HK-2 (cell line): ENCODE measurements around the gene SNX13.

Experiments
- DNase-seq: peaks from one replicate; pipeline ENCODE4 v3.0.0-alpha.2; 2018; ENCODE audit not compliant: unreplicated experiment

Gene SNX13

DNA sequence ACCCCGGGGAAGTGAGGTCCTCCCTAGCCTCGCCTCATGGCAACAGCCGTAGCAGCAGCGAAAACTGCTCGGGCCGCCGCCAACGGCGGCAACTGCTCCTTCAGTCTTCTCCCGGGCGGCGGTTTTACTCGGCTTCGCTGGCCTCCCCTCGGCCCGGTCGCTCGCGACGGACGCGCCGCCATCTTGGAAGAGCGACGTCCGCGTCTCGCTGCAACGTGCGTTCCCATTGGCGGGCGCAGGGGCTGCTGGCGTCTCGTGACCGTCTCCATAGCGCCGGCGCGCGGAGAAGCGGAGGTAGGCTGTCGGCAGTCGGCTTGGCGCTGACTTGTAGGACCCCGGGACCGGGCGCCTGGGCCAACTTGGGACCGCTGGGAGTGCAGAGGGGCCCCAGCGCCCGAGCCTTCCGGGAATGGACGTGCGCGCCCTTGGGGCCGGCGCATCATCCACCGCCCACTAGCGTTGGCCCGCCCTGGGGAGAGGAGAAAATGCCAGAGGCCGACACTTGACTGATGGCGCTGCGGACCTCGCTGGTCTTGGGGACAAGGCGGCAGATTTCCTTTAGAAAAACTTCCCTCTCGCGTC is at the start of gene SNX13:
SNX13 (minus strand) TSS at position 193 of the 582 bp plus-strand sequence. CDS start 199 bp downstream, outside the sequence.
- DNase-seq = peak; percentile 95

DNA sequence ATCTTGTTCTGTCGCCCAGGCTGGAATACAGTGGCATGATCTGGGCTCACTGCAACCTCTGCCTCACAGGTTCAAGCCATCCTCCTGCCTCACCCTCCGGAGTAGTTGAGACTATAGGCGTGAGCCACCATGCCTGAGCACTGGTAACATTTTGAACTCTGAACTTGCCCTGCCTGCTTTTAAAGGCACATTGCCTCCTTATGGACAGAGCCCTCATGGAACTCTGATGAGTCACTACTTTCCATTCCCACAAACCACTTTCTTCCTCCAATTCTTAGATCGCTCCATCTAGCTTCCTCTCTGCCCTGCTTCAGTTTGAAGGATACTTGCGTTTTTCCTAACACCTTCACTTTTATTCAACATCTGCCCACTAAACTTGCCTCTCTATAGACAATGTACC is 49.3 kb upstream of the SNX13 start:
- DNase-seq = no peak

DNA sequence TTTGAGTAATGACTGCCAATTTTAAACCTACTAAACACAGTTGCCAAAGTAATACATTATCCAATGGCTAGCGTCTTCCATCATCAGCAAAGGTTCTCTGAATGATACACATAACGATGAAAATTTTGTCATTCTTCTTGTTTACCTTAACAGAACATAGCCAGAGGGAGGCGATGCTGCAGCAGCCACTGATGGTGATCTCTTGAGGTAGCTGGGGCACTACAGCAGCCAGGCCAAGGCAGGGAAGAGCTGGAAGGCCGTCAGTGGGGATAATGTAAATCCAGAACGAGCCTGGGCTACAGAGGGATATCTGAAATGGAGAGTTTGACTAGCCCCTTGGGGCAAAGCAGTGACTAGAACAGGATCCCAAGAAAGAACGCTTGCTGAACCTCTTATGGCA is 48.6 kb upstream of the SNX13 start:
- DNase-seq = no peak

GRCh38 chr7:17988141-17988540 is 47.8 kb upstream of the SNX13 start:
- DNase-seq = no peak

DNA sequence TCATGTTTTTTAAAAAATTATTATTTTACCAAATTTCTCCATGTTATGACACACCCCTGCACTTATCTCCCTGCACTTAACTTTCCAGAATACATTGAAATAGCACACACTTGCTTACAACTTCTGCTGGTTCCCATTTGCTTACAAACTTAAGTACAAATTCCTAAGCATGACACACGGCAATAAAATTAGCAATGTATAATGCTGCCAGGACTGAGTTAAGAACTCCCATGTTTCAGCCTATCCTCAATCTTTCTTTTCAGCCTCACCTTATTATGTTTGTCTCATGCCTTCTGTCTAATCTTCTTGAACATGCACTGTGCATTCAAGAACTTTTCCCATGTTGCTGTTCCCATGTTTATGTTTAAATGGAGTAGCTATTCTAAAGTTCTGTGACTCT is 46.6 kb upstream of the SNX13 start:
- DNase-seq = no peak

DNA sequence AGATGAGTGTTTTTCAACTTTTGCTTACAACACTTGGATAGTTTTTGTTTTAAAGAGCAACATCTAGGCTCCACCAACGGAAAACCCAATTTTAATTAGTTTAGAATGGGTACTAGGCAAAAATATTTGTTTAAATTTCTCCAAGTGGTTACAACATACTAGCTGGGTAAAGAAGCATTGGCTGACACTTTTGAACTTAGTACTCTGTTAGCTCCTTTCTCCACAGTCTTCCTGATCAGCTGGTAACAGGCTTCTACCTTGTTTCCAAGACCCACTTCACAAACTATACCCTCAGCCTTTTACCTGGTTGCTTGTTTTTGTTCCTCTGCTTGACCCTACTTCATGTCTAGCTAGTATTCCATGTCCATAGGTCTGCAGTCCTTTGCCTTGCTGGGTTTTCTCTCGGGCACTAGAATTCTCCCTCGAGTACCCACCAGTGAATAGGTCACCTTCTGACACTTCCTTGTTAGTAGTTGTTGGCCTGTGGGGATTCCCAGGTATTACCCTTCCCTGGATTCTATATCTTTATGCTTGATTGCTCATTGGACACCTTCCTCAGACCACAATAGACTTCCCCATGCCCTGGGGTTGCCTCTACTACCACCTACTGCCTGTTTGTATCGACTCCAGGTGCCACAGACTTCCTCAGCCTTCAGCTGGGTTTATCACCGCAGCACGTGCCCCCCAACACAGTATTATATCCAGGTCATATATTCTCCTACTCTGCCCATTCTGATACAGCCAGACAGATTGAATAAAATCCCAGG is 45.4 kb upstream of the SNX13 start:
- DNase-seq = no peak

DNA sequence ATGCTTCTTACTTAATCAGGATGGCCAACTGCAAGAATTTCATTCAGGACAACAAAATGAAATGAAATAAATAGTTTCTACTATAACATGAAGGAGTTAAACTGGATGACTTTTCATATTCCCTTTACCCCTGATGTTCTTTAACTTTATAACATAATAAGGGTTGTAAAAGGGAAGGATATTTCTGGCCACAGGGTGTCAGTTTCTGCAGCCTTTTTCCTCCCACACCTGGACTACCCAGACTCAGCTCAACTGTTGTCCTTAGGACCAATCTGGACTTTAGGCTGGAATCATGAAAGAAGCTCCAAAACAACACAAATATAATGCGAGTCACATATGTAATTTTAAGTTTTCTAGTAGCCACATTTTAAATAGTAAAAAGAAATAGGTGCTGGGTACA is 44.0 kb upstream of the SNX13 start:
- DNase-seq = no peak

- no peak for DNase-seq
These were observed 43.1 kb upstream of the SNX13 start for GRCh38 chr7:17983221-17984062.

DNA sequence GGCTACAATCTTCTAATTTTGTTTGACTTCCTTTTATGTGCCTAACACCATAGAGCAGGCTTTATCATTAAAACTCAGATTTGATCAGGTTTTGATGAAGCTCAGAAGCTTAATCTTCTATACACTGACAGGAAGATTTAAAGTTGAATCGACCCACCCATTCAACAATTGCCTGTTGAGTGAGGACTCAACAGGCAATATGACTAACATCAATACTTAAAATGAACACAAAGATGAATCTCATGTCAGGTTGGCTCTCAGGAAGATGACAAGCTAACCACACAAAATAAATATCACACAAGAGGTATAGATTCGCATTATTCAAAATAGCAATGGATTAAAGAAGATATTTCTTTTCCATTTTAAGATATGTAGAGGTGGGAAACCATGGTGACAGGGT is 36.7 kb upstream of the SNX13 start:
- no peak for DNase-seq

DNA sequence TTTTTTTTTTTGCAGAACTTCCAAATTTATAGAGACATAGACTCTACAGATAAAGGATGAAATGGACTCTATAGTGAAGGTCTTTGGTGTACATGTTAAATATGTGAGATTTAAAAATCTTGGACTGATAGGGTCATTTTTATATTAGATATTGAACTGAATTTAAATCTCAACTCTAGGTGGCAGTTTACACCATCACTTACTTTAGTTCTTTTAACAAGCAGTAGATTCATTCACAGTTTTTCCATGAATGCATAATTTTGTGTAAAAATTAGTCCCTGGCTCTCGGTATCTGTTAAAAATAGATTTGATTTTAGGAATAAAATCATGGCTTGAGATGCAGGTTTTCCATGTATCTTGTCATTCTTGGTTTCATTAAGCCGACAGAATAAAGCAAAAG is 31.1 kb upstream of the SNX13 start:
- DNase-seq = no peak

DNA sequence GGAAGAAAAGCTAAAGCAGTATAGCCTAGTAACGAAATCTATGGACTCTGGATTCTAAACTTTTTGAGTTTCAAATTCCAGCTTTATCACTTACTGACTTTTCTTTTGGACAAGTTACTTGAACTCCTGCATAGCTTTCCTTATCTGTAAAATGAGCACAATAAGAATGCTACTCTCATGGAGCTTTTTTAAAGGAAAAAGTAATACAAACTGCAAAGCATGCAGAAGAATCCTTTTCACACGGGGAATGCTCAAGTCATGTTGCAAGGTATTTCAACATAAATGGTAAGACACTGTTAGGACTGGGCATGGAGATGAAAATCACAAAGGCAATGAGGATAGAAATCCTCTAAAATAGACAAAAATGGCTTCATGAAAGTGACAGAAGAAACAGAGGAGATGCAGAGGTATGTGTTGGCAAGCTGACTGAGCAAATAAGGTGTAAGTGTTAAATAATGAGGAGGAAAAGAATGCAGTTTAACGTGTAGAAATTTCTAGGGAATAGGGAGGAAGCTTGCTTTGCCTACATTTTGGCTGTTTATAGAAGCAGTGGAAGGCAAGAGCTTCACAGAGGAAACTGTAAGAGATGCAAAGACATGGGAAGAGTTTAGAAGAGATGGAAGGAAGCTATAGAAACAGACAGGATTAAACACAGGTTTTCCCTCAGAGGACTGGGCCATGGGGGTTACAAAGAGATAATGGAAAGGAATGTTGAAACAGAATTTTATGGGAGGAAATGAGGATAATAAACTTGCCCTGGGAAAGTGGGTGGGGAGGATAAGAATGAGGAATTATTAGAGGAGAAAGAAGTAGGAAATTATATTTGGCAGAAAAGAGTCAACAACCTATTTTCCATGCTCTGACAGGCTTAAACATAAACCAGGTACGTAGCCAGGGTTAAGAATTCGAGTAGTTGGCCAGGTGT is 28.8 kb upstream of the SNX13 start:
- no peak for DNase-seq

- no peak for DNase-seq
These were observed 26.4 kb upstream of the SNX13 start for GRCh38 chr7:17966706-17967105.

GRCh38 chr7:17965603-17966002 is 25.3 kb upstream of the SNX13 start:
- DNase-seq = no peak

DNA sequence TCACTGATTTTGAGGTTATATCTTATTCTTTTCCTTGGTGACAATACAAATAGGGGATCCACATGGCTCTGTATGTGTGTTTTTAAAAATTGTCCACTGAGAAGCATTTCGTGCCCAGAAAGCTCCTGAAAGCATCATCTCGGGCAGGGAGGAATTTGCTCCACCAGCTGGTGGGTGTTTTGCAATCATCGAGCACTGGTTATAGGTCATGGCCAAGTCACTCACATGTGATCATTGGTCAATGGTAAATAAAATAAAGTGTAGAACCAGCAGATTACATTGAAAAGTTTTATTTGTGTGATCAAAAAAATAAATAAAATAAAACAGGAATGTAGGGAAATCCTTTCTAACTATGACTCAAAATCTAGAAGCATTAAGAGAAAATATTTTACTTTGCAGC is 23.0 kb upstream of the SNX13 start:
- no peak for DNase-seq

GRCh38 chr7:17962652-17963051 is 22.4 kb upstream of the SNX13 start:
- no peak for DNase-seq

GRCh38 chr7:17957871-17958270 is 17.6 kb upstream of the SNX13 start:
- no peak for DNase-seq

DNA sequence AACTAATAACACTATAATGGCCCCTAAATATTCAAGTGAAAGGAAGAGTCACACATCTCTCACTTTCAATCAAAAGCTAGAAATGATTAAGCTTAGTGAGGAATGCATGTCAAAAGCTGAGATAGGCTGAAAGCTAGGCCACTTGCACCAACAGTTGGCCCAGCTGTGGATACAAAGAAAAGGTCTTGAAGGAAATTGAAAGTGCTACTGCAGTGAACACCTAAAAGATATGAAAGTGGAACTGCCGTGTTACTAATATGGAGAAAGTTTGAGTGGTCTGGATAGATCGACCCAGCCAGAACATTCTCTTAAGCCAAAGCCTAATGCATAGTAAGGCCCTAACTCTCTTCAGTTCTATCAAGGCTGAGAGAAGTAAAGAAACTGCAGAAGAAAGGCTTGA is 12.1 kb upstream of the SNX13 start:
- no peak for DNase-seq

- no peak for DNase-seq
These were observed 11.5 kb upstream of the SNX13 start for GRCh38 chr7:17951742-17952254.

- no peak for DNase-seq
These were observed 8.4 kb upstream of the SNX13 start for GRCh38 chr7:17948526-17949238.

DNA sequence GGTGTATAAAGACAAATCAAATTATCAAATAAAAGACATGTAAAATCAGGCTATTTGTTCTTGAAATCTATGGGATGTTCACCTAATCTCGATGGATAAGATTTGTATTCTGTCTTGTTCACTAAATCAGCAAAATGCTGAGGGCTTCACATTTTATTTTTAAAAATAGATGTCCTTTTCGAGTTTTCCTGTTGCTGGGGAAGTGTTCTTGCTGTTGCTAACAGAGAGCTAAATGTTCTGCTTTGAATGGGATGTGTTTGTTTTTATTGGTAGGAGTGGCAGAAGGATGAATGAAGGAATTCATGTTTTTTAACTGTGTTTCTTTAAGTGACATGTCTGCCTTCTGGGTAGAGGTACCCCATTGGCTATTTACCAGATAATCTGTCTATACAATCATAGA is 7.3 kb upstream of the SNX13 start:
- DNase-seq = no peak

DNA sequence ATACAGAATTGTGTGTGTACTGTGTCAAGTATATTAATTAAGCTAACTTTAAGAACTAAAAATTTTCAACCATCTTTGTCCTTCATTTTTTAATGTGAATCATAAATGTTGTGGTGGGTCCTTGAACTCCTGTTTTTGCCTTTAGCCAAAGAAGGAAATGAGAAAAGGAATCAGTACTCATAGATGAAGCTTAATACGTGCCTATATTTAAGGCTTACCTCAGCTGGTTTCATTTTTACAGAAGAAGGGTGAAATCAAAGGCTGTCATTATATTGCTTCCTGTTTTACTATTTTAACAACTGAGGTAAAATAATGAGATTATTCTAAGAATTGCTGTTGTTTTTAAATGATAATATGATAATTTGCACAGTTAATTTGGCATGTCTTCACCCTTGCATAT is 6.3 kb upstream of the SNX13 start:
- no peak for DNase-seq
